Measurements from ENCODE around the gene VPS51.

VPS51 gene

DNA sequence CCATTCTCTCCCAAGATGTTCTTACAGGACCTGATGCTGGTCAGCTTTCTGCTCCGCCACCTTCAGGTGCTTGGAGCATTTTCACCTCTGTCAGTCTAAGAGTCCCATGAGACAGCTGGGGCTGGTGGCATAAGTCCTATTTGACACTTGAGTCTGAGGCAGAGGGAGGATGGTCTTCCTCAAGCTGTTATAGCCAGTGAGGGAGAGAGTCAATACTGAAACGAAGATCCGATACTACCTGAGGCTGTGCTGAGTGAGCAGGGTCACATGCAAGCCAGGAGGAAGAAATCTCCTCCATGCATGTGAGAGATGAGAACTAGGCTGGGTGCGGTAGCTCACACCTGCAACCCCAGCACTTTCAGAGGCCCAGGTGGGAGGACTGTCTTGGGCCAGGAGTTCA, 6.4 kb upstream of the VPS51 start:
- no peaks in the 10 kb centered on the region for H3K27me3 ChIP-seq (ENCODE audit: insufficient read depth, low read length)
- WGBS, result 98% methylated on average over 4 of the region's 4 CpGs
- H3K27ac ChIP-seq (ENCODE audit: low read depth, low read length), result no peak overlapping the region
- H3K4me1 ChIP-seq (ENCODE audit: insufficient read depth, low read length), result no peaks in the 10 kb centered on the region
- no peaks in the 10 kb centered on the region for H3K9me3 ChIP-seq (ENCODE audit: insufficient read depth, low read depth, low read length)
- H3K9ac ChIP-seq (ENCODE audit: low read depth, low read length), result no peak overlapping the region
- H3K36me3 ChIP-seq (ENCODE audit: insufficient read depth, low read length), result peaks cover 36% of the 10 kb centered on the region
- no peak overlapping the region for H3K4me3 ChIP-seq (ENCODE audit: low read length)

DNA sequence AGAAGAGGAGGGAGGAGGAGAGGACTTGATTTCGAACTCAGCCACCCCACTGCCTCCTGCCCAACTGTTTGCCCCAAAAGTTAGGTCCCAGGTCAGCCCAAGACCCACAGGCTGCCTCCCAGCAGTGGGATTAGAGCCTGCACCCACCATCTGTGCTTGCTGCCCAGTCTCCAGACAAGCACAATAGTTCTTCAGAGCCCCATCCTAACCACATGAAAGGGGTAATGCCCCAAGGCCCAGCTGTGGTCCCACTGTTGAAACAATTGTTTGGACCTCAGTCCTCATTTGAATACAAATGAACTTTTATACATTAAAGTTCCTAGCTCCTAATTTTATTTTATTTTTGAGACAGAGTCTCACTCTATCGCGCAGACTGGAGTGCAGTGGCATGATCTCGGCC, 5.4 kb upstream of the VPS51 start:
- Histone ChIP-seq H3K27ac (ENCODE audit: low read depth, low read length) (no peak overlapping the region), H3K36me3 (ENCODE audit: insufficient read depth, low read length) (peaks cover 30% of the 10 kb centered on the region), H3K4me3 (ENCODE audit: low read length) (no peak overlapping the region), H3K9ac (ENCODE audit: low read depth, low read length) (no peak overlapping the region), H3K9me3 (ENCODE audit: insufficient read depth, low read depth, low read length) (no peaks in the 10 kb centered on the region), H3K4me1 (ENCODE audit: insufficient read depth, low read length) (no peaks in the 10 kb centered on the region), H3K27me3 (ENCODE audit: insufficient read depth, low read length) (no peaks in the 10 kb centered on the region)
- WGBS, result over 99% methylated on average over 4 of the region's 4 CpGs

DNA sequence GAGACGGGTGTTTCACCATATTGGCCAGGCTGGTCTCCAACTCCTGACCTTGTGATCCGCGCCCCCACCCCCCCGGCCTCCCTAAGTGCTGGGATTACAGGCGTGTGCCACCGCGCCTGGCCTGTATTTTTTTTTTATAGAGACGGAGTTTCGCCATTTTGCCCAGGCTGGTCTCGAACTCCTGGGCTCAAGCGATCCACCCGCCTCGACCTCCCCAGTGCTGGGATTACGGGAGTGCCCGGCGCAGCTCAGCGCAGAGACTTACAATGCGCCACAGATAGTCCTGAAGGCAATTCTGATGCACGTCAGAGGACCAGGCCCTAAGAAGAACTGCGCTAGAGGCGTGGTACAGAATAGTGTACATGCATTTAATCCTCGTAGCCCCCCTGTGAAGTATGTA, 587 bp upstream of the VPS51 start:
- peaks cover 3% of the 10 kb centered on the region; the same call in 1 of the 2 replicates for H3K4me1 ChIP-seq (ENCODE audit: insufficient read depth, low read length)
- H3K9ac ChIP-seq (ENCODE audit: low read depth, low read length), result peak overlapping the region; percentile 88; the same call in 1 of the 2 replicates
- H3K4me3 ChIP-seq (ENCODE audit: low read length), result peak overlapping the region; percentile 93
- H3K27me3 ChIP-seq (ENCODE audit: insufficient read depth, low read length), result no peaks in the 10 kb centered on the region
- peaks cover 13% of the 10 kb centered on the region for H3K36me3 ChIP-seq (ENCODE audit: insufficient read depth, low read length)
- H3K27ac ChIP-seq (ENCODE audit: low read depth, low read length), result peak overlapping the region; percentile 37; the same call in 1 of the 2 replicates
- WGBS, result 91% methylated on average over 22 of the region's 22 CpGs
- no peaks in the 10 kb centered on the region for H3K9me3 ChIP-seq (ENCODE audit: insufficient read depth, low read depth, low read length)

DNA sequence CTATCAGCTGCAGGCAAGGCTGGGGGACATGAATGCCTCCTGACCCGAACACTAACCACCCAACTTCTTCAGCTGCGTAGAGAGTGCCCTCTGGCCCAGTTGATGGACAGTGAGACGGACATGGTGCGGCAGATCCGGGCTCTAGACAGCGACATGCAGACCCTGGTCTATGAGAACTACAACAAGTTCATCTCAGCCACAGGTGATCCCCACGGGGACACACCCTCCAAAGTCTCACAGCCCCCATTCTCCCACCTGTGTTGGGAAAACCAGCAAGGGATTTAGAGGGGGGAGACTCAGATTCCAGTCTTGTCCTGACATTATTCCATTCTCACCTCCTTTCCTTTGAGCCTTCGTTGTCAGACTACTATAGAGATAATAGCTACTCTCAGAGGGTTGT, 912 bp downstream of the VPS51 start:
- WGBS, result 69% methylated on average over 7 of the region's 8 CpGs
- Histone ChIP-seq H3K27me3 (ENCODE audit: insufficient read depth, low read length) (no peaks in the 10 kb centered on the region), H3K27ac (ENCODE audit: low read depth, low read length) (no peak overlapping the region), H3K9ac (ENCODE audit: low read depth, low read length) (no peak overlapping the region), H3K4me3 (ENCODE audit: low read length) (peak overlapping the region; percentile 93), H3K9me3 (ENCODE audit: insufficient read depth, low read depth, low read length) (no peaks in the 10 kb centered on the region), H3K36me3 (ENCODE audit: insufficient read depth, low read length) (peaks cover 13% of the 10 kb centered on the region), H3K4me1 (ENCODE audit: insufficient read depth, low read length) (peaks cover 3% of the 10 kb centered on the region; the same call in 1 of the 2 replicates)

DNA sequence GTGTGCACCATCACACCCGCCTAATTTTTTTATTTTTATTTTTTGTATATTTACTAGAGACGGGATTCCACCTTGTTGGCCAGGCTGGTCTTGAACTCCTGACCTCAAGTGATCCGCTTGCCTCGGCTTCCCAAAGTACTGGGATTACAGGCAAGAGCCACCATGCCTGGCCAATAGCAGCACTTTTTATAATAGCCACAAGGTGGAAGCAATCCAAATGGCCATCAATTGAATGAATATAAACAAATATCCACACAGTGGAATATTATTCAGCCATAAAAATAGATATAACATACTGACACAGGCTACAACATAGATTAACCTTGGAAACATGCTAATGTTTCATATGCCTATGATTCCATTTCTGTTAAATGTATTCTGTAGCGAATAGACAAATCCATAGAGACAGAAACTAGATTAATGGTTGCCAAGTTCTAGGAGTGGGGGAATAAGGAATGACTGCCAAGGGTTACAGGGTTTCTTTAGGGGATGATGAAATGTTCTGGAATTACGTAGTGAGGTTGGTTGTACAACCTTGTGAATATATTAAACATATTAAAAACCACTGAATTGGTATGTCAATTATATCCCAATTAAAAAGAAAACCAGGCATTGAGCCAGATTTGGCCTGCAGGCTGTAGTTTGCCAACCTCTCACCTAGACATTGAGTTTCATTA, 4.8 kb downstream of the VPS51 start:
- 96% methylated on average over 4 of the region's 6 CpGs for WGBS
- H3K27ac ChIP-seq (ENCODE audit: low read depth, low read length), result no peak overlapping the region
- no peaks in the 10 kb centered on the region for H3K9me3 ChIP-seq (ENCODE audit: insufficient read depth, low read depth, low read length)
- no peaks in the 10 kb centered on the region for H3K27me3 ChIP-seq (ENCODE audit: insufficient read depth, low read length)
- no peak overlapping the region for H3K9ac ChIP-seq (ENCODE audit: low read depth, low read length)
- peaks cover 26% of the 10 kb centered on the region for H3K36me3 ChIP-seq (ENCODE audit: insufficient read depth, low read length)
- H3K4me3 ChIP-seq (ENCODE audit: low read length), result no peak overlapping the region
- peaks cover 3% of the 10 kb centered on the region; the same call in 1 of the 2 replicates for H3K4me1 ChIP-seq (ENCODE audit: insufficient read depth, low read length)

DNA sequence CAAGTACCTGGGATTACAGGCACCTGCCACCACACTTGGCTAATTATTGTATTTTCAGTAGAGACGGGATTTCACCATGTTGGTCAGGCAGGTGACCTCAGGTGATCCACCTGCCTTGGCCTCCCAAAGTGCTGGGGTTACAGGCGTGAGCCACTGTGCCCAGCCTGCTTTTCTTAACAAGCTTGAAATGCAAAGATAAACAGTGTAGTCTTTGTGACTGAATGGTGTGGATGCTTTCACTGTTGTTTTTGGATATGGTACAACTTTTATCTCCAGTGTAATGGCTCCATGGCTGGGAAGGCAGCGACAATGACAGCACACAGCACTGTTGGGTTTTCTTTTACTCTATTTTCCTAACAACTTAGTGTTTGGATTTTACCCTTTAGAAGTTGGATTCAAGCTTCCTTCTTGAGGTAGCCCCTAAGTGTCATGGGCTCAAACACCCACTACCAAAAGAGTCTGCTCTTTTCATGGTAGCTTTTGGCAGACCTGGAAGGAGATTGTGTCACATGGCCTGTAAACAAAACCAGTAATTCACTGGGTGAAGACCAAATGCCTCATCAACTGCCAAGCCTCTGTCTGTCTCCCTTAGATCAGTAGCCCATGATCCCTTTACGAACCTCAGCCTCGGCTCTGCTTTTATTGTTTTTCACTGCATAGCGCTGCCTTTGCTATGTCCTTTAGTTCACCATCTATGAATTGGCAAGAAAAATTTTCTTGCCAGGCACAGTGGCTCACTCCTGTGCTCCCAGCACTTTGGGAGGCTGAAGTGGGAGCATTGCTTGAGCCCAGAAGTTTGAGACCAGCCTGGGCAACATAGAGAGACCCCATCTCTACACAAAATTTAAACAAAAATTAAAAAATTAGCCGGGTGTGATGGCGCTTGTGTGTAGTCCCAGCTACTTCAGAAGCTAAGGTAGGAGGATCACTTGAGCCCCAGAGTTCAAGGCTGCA, 6.4 kb downstream of the VPS51 start:
- H3K4me1 ChIP-seq (ENCODE audit: insufficient read depth, low read length), result no peaks in the 10 kb centered on the region
- peaks cover 23% of the 10 kb centered on the region for H3K36me3 ChIP-seq (ENCODE audit: insufficient read depth, low read length)
- 96% methylated on average over 8 of the region's 8 CpGs for WGBS

DNA sequence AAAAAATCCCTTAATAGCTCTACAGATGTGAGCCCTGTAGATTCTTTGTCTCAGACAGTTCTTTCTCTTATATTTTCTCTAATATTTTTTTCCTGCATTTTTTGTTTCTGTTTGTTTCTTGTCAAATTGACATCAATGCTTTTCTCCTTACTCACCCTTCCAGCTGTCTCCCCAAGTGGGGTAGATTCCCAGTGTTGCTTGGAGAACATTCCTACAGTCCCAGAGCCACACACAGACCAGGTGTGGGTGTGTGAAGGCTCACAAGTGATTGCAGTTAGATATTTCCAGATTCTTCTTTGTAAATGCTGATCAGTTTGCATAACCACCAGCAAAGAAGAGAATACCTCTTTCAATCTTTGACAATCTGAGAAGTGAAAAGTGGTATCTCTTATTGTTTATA, 7.5 kb downstream of the VPS51 start:
- Histone ChIP-seq H3K9me3 (ENCODE audit: insufficient read depth, low read depth, low read length) (no peaks in the 10 kb centered on the region), H3K9ac (ENCODE audit: low read depth, low read length) (no peak overlapping the region), H3K36me3 (ENCODE audit: insufficient read depth, low read length) (peaks cover 17% of the 10 kb centered on the region), H3K4me3 (ENCODE audit: low read length) (no peak overlapping the region), H3K4me1 (ENCODE audit: insufficient read depth, low read length) (no peaks in the 10 kb centered on the region), H3K27ac (ENCODE audit: low read depth, low read length) (no peak overlapping the region), H3K27me3 (ENCODE audit: insufficient read depth, low read length) (no peaks in the 10 kb centered on the region)

More for the DNA sequence above, 6.4 kb downstream of the VPS51 start:
- Histone ChIP-seq H3K27ac (ENCODE audit: low read depth, low read length) (no peak overlapping the region), H3K9ac (ENCODE audit: low read depth, low read length) (no peak overlapping the region), H3K4me3 (ENCODE audit: low read length) (no peak overlapping the region), H3K27me3 (ENCODE audit: insufficient read depth, low read length) (no peaks in the 10 kb centered on the region), H3K9me3 (ENCODE audit: insufficient read depth, low read depth, low read length) (no peaks in the 10 kb centered on the region)

DNA sequence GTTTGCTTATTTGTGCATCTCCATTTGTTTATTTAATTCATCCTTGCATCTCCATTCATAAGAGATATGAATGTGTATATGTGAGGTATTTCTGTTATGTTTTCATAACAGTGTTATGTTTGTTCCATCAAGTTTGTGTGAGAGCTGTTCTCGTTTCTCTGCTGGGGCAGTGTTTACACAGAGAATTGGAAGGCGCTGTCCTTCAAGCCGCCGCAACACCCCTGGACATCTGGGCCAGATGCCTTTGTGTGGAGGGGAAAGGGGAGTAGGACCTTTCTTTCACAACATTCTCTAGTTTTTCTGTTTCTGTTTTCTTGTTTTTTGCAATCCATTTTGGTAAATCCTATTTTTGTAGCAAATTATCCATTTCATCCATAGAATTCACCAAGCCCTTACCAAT, 8.6 kb downstream of the VPS51 start:
- Histone ChIP-seq H3K36me3 (ENCODE audit: insufficient read depth, low read length) (peaks cover 20% of the 10 kb centered on the region), H3K27ac (ENCODE audit: low read depth, low read length) (no peak overlapping the region), H3K9ac (ENCODE audit: low read depth, low read length) (no peak overlapping the region), H3K9me3 (ENCODE audit: insufficient read depth, low read depth, low read length) (no peaks in the 10 kb centered on the region), H3K4me1 (ENCODE audit: insufficient read depth, low read length) (no peaks in the 10 kb centered on the region), H3K27me3 (ENCODE audit: insufficient read depth, low read length) (no peaks in the 10 kb centered on the region), H3K4me3 (ENCODE audit: low read length) (no peak overlapping the region)
- WGBS, result 94% methylated on average over 4 of the region's 4 CpGs

DNA sequence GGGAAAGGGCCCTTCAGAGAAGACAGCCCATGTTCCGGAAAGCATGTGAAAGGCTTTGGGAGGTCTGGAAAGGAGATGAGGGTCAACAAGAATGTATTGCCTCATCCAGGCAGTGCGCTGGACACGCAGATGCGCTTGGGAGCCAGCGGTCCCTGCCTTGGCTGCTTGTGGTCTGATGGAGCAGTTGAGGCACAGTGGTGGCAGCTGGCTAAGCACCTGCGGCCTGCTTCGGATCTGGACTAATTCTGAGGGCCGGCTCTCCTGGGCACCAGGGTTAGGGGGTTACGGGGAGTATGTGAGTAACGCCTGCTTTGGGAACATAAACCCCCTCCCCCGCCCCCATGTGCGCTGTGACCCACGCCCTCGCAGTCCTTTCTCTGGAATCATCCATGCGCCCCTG, 11.1 kb downstream of the VPS51 start:
- Histone ChIP-seq H3K4me3 (ENCODE audit: low read length) (no peak overlapping the region), H3K36me3 (ENCODE audit: insufficient read depth, low read length) (peaks cover 20% of the 10 kb centered on the region), H3K4me1 (ENCODE audit: insufficient read depth, low read length) (peaks cover 7% of the 10 kb centered on the region; the same call in 1 of the 2 replicates), H3K27me3 (ENCODE audit: insufficient read depth, low read length) (no peaks in the 10 kb centered on the region), H3K27ac (ENCODE audit: low read depth, low read length) (no peak overlapping the region), H3K9ac (ENCODE audit: low read depth, low read length) (no peak overlapping the region), H3K9me3 (ENCODE audit: insufficient read depth, low read depth, low read length) (no peaks in the 10 kb centered on the region)
- 98% methylated on average over 15 of the region's 15 CpGs for WGBS

DNA sequence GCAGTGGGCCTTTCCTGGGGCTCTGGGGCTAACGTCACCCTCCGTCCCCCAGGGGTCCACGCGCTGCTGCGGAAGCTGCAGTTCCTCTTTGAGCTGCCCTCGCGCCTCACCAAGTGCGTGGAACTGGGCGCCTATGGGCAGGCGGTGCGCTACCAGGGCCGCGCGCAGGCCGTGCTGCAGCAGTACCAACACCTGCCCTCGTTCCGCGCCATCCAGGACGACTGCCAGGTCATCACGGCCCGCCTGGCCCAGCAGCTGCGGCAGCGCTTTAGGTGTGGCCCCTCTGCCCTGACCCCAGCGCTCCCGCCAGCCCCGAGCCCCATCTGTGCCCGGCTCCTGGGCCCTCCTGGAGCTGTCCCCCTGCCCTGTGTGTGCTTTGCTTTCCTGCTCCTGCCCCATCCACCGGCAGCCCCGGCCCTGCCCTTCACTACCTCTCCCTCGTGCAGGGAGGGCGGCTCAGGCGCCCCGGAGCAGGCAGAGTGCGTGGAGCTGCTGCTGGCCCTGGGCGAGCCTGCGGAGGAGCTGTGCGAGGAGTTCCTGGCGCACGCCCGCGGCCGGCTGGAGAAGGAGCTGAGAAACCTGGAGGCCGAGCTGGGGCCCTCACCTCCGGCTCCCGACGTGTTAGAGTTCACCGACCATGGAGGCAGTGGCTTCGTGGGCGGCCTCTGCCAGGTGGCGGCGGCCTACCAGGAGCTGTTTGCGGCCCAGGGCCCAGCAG, 11.9 kb downstream of the VPS51 start:
- Histone ChIP-seq H3K4me3 (ENCODE audit: low read length) (no peak overlapping the region), H3K4me1 (ENCODE audit: insufficient read depth, low read length) (peaks cover 7% of the 10 kb centered on the region; the same call in 1 of the 2 replicates), H3K9ac (ENCODE audit: low read depth, low read length) (no peak overlapping the region), H3K27me3 (ENCODE audit: insufficient read depth, low read length) (no peaks in the 10 kb centered on the region), H3K9me3 (ENCODE audit: insufficient read depth, low read depth, low read length) (no peaks in the 10 kb centered on the region), H3K36me3 (ENCODE audit: insufficient read depth, low read length) (peaks cover 20% of the 10 kb centered on the region), H3K27ac (ENCODE audit: low read depth, low read length) (no peak overlapping the region)
- 96% methylated on average over 52 of the region's 52 CpGs for WGBS
